Measurements from ENCODE around the gene JARID2.

JARID2 gene

DNA sequence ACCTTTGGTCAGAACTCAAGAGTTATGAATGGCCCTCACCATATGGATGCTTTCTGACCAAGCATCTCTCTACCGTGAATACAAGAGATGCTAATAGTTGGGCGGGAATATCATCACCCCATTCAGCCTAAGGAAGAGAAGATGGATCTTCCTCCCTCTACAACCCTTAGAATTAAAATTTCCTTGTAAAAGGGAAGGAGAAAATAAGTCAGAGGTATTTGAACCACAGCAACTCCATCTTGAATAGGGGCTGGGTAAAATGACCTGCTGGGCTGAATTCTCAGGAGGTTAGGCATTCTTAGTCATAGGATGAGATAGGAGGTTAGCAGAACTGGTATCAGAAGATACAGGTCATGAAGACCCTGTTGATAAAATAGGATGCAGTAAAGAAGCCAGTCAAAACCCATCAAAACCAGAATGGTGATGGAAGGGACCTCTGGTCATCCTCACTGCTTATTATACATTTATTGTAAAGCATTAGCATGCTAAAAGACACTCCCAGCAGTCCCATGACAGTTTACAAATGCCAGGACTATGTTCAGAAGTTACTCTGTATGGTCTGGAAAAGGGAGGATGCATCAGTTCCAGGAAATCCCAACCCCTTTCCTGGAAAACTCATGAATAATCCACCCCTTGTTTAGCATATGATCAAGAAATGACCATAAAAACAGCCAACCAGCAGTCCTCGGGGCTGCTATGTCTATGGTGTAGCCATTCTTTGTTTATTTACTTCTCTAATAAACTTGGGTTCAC is 315.8 kb downstream of the JARID2 start:
- no peak overlapping the region for H2AFZ ChIP-seq (ENCODE audit: low read depth, low read length, severe bottlenecking)
- H3K4me2 ChIP-seq (ENCODE audit: low read depth, low read length, poor library complexity, severe bottlenecking): no peak overlapping the region
- H3K9ac ChIP-seq (ENCODE audit: low read length): no peak overlapping the region
- H3K27ac ChIP-seq (ENCODE audit: low read depth, low read length): no peak overlapping the region
- H3K4me3 ChIP-seq (ENCODE audit: insufficient read depth, low read length, poor library complexity, severe bottlenecking): no peak overlapping the region
- H4K20me1 ChIP-seq (ENCODE audit: low read depth, low read length): peaks cover 24% of the 10 kb centered on the region
- H3K79me2 ChIP-seq (ENCODE audit: insufficient read depth, low read length): peaks cover 79% of the 10 kb centered on the region
- no peaks in the 10 kb centered on the region for H3F3A ChIP-seq (ENCODE audit: insufficient read depth)
- no peaks in the 10 kb centered on the region for H3K27me3 ChIP-seq (ENCODE audit: low read length)
- TF ChIP-seq, protein P1, sequence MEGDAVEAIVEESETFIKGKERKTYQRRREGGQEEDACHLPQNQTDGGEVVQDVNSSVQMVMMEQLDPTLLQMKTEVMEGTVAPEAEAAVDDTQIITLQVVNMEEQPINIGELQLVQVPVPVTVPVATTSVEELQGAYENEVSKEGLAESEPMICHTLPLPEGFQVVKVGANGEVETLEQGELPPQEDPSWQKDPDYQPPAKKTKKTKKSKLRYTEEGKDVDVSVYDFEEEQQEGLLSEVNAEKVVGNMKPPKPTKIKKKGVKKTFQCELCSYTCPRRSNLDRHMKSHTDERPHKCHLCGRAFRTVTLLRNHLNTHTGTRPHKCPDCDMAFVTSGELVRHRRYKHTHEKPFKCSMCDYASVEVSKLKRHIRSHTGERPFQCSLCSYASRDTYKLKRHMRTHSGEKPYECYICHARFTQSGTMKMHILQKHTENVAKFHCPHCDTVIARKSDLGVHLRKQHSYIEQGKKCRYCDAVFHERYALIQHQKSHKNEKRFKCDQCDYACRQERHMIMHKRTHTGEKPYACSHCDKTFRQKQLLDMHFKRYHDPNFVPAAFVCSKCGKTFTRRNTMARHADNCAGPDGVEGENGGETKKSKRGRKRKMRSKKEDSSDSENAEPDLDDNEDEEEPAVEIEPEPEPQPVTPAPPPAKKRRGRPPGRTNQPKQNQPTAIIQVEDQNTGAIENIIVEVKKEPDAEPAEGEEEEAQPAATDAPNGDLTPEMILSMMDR (IDR thresholded peaks at IDR 0.05; ENCODE audit: insufficient read depth, low read length, poor library complexity, severe bottlenecking): no peak
- TF ChIP-seq EZH2phosphoT487 (conservative IDR thresholded peaks at IDR 0.05; ENCODE audit: low read length): no peak
- no peaks in the 10 kb centered on the region for H3K9me3 ChIP-seq (ENCODE audit: insufficient read depth, low read length)
- H3K36me3 ChIP-seq (ENCODE audit: low read length): no peaks in the 10 kb centered on the region
- H3K9me2 ChIP-seq (replicated peaks; ENCODE audit: insufficient read depth, low read length): no peaks in the 10 kb centered on the region

GRCh38 chr6:15562977-15563376 is 317.1 kb downstream of the JARID2 start:
- H3K27me3 ChIP-seq (ENCODE audit: low read length): no peaks in the 10 kb centered on the region
- H3K4me3 ChIP-seq (ENCODE audit: insufficient read depth, low read length, poor library complexity, severe bottlenecking): no peak overlapping the region
- H3K4me2 ChIP-seq (ENCODE audit: low read depth, low read length, poor library complexity, severe bottlenecking): no peak overlapping the region
- no peak for TF ChIP-seq EZH2phosphoT487 (conservative IDR thresholded peaks at IDR 0.05; ENCODE audit: low read length)
- TF ChIP-seq, protein P1 (IDR thresholded peaks at IDR 0.05; ENCODE audit: insufficient read depth, low read length, poor library complexity, severe bottlenecking): no peak
- no peaks in the 10 kb centered on the region for H3K9me3 ChIP-seq (ENCODE audit: insufficient read depth, low read length)
- H3K79me2 ChIP-seq (ENCODE audit: insufficient read depth, low read length): peaks cover 81% of the 10 kb centered on the region
- no peaks in the 10 kb centered on the region for H3F3A ChIP-seq (ENCODE audit: insufficient read depth)
- no peak overlapping the region for H3K9ac ChIP-seq (ENCODE audit: low read length)
- H2AFZ ChIP-seq (ENCODE audit: low read depth, low read length, severe bottlenecking): no peak overlapping the region
- H3K9me2 ChIP-seq (replicated peaks; ENCODE audit: insufficient read depth, low read length): no peaks in the 10 kb centered on the region
- no peak overlapping the region for H3K27ac ChIP-seq (ENCODE audit: low read depth, low read length)
- H4K20me1 ChIP-seq (ENCODE audit: low read depth, low read length): peaks cover 16% of the 10 kb centered on the region; the same call in 1 of the 2 replicates
- H3K36me3 ChIP-seq (ENCODE audit: low read length): no peaks in the 10 kb centered on the region

DNA sequence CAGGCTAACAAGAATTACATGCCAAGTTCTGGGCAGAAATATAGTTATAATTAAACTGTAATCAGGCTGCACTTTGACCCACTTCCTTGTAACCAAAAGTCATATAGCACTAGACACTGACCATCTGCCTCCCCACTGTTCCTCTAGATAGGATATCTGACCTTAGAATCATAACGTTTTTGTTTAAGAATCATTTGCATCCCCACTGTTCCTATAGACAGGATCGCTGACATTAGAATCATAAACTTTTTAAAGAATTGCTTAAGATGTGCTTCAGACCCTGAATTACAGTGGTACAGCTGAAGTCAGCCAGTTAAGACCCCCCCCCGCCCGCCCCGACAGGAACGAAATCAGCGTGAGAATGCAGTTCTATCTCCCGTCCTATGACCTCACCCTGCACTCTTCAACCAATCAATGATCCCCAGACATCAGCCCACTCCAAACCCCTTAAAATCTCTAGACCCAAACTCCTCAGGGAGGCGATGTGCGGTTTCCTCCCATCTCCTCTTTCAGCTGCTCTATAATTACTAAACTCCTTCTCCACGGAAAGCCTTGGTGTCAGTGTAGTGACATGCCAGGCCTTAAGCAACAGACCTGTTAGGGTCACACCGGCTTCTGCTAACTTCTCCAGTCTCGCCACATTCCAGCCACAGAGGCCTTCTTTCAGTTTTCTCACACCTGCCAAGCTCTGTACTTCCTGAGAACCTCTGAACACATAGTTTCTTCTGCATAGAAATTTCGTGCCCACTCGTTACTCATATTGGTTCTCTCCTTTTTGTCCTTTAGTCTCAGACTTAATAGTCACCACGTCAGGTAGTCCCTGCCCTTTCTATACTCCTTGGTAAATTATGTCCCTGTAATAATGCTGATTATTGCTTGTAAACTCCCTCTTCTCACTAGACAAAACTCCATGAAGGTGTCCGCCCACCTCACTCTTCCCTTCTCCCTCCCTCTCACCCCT is 323.4 kb downstream of the JARID2 start:
- H3K27ac ChIP-seq (ENCODE audit: low read depth, low read length): no peak overlapping the region
- H3K4me2 ChIP-seq (ENCODE audit: low read depth, low read length, poor library complexity, severe bottlenecking): no peak overlapping the region

More for the DNA sequence above, 323.4 kb downstream of the JARID2 start:
- Histone ChIP-seq H2AFZ (ENCODE audit: low read depth, low read length, severe bottlenecking) (no peak overlapping the region), H3K9me2 (replicated peaks; ENCODE audit: insufficient read depth, low read length) (no peaks in the 10 kb centered on the region), H3K9ac (ENCODE audit: low read length) (no peak overlapping the region), H3K27me3 (ENCODE audit: low read length) (no peaks in the 10 kb centered on the region), H3K9me3 (ENCODE audit: insufficient read depth, low read length) (no peaks in the 10 kb centered on the region), H3K36me3 (ENCODE audit: low read length) (peaks cover 5% of the 10 kb centered on the region; the same call in 1 of the 2 replicates), H3K4me3 (ENCODE audit: insufficient read depth, low read length, poor library complexity, severe bottlenecking) (no peak overlapping the region), H4K20me1 (ENCODE audit: low read depth, low read length) (peaks cover 20% of the 10 kb centered on the region; the same call in 1 of the 2 replicates), H3F3A (ENCODE audit: insufficient read depth) (no peaks in the 10 kb centered on the region), H3K79me2 (ENCODE audit: insufficient read depth, low read length) (peaks cover 83% of the 10 kb centered on the region)
- TF ChIP-seq, protein P1 (IDR thresholded peaks at IDR 0.05; ENCODE audit: insufficient read depth, low read length, poor library complexity, severe bottlenecking): no peak
- TF ChIP-seq EZH2phosphoT487 (conservative IDR thresholded peaks at IDR 0.05; ENCODE audit: low read length): no peak

Data from SU-DHL-6 (cell line).